Measurements from ENCODE around the gene UBE2D2.
"Not testable (repeated sequence)": the region's sequence is repeated elsewhere in the genome, so short reads cannot be mapped to it uniquely, and the experiment has no call there.

Gene UBE2D2

DNA sequence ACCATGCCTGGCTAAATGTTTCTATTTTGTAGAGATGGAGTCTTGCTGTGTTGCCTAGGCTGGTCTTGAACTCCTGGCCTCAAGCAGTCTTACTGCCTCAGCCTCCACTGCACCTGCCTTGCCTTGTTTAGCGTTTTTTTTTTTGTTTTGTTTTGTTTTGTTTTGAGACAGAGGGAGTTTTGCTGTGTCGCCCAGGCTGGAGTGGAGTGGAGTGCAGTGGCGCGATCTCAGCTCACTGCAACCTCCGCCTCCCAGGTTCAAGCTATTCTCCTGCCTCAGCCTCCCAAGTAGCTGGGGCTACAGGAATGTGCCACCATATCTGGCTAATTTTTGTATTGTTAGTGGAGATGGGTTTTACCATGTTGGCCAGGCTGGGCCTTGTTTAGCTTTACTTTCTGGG lies 27.0 kb downstream of the UBE2D2 start:
- peak in 1 of 2 experiments; percentile 14 for DNase-seq

DNA sequence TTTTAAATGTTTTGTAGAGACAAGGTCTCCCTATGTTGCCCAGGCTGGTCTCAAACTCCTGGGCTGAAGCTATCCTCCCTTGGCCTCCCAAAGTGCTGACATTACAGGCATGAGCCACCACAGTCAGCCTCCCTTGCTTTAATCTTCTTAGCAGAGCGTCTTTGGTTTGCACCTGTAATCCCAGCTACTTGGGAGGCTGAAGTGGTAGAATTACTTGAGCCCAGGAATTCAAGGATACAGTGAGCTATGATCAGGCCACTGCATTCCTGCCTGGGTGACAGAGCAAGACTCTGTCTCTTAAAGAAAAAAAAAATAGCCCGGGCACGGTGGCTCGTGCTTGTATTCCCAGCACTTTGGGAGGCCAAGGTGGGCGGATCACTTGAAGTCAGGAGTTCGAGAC lies 27.8 kb downstream of the UBE2D2 start:
- peak in 1 of 2 experiments; percentile 15 for DNase-seq

DNA sequence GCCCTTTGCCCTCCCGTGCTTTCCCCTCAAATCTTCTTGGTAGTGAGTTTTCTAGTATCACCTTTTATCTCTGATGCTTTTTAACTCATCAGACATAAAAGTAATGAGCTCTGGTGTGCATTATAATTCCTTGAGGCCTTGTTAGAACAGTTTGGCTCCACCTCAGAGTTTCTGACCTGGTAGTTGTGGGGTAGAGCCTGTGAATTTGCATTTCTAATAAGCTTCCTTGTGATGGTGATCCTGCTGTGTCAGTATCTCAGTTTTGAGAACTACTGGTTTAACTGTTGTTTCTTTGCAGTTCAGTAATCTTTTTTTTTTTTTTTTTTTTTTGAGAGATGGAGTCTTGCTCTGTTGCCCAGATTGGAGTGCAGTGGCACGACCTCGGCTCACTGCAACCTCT lies 31.1 kb downstream of the UBE2D2 start:
- no peak for DNase-seq

DNA sequence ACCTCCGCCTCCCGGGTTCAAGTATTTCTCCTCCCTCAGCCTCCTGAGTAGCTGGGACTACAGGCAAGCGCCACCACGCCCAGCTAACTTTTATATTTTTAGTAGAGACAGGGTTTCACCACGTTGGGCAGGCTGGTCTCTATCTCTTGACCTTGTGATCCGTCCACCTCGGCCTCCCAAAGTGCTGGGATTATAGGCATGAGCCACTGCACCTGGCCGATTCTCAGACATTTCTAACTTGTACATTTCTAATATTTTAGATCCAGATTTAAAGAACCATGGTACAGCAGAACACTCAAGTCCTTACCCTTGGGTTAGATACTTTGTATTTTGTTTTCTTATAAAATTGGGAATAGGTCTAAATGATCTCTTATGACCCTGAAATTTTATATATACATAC lies 31.9 kb downstream of the UBE2D2 start:
- not testable (repeated sequence) for DNase-seq

DNA sequence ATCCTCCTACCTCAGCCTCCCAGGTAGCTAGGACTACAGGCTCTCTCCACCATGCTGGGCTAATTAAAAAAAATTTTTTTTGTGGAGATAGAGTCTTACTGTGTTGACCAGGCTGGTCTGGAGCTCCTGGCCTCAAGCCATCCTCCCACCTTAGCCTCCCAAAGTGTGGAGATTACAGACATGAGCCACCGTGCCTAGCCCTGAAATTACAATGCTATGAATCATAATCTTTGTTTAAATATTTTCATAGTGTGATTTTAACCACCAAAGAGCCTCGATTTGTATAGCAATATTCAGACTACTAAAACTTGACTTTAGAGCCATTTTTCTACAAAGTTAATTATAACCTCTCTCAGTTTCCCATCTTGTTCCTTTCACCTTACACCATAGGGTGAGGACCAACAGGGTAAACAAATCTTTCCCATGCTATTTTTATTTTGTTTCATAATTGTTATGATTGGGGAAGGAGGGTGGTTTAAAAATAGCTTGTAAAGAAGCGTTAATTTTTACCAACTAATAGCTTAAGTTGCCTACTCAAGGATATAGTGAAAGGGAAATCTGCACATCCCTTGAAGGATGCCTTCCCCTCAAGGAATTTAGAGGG lies 32.7 kb downstream of the UBE2D2 start:
- no peak for DNase-seq

DNA sequence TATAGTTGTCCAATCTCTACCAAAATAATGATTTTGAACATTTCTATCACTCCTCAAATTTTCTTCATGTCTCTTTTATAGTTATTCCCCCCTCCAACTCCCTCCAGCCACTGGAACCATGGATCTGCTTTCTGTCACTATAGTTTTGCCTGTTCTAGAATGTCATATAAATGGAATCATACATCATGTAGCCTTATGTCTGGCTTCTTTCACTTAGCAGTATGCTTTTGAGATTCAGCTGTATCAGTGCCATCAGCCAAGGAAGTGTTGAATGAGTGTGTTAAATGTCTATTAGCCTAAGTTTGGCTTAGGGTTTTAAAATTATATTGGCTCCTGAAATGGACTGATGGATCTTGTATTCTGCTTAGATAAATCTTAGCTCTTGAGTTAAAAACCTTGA lies 36.0 kb downstream of the UBE2D2 start:
- DNase-seq, result no peak

DNA sequence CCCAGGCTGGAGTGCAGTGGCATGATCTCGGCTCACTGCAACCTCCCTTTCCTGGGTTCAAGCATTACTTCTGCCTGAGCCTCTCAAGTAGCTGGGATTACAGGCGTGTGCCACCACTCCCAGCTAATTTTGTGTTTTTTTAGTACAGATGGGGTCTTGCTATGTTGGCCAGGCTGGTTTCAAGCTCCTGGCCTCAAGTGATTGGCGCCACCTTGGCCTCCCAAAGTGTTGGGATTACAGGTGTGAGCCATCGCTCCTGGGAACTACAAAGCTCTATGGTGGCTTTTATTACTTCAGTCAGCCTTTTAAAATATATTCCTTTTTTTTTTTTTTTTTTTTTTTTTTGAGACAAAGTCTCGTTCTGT lies 37.4 kb downstream of the UBE2D2 start:
- not testable (repeated sequence) for DNase-seq

DNA sequence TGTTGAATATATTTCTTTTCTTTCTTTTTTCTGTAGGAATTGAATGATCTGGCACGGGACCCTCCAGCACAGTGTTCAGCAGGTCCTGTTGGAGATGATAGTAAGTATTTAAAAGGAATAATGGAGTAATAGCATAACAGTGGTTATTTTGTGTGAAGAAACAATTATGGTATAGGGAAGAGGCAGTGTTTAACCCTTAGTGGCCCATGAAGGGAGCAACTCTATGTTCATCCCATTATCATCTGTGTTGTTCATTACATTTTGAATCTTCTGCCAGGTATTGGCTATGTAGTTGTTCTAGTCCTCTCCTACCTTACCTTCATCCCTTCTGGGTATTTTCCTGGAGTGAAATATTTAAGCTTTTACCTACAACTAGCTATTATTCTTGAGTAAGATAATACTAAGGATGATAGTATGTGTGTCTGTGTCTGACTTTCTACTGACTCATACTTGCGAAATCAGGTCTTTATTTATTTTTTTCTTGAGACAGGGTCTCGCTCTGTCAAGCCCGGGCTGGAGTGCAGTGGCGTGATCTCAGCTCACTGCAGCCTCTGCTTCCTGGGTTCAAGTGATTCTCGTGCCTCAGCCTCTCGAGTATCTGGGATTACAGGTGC lies 39.3 kb downstream of the UBE2D2 start:
- no peak for DNase-seq

DNA sequence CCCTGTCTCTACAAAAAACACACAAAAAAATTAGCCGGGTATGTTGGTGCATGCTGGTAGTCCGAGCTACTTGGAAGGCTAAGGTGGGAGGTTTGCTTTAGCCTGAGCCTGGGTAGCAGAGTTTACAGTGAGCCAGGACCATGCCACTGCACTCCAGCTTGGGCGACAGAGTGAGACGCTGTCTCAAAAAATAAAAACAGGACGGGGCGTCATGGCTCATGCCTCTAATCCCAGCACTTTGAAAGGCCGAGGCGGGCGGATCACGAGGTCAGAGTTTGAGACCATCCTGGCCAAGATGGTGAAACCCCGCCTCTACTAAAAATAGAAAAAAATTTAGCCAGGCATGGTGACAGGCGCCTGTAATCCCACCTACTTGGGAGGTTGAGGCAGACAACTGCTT lies 40.3 kb downstream of the UBE2D2 start:
- no peak for DNase-seq

DNA sequence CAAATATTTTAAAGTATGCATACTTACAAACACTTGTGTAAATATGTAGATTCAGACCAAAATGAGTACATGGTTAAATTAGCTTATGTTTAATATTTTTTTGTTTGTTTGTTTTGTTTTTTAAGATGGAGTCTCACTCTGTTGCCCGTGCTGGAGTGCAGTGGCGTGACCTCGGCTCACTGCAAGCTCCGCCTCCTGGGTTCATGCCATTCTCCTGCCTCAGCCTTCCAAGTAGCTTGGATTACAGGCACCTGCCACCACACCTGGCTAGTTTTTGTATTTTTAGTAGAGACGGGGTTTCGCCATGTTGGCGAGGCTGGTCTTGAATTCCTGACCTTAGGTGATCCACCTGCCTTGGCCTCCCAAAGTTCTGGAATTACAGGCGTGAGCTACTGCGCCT lies 40.8 kb downstream of the UBE2D2 start:
- not testable (repeated sequence) for DNase-seq

DNA sequence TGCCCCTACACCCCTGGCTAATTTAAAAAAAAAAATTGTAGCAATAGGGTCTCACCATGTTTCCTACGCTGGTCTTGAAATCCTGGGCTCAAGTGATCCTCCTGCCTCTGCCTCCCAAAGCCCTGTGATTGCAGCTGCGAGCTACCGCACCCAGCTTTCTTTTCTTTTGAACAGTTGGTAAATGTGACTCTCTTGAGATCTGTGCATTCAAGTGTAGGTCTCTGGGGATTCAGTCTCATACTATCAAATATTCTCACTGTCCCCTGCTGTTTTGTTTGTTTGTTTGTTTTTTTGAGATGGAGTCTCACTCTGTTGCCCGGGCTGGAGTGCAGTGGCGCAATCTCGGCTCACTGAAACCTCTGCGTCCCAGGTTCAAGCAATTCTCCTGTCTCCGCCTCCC lies 44.7 kb downstream of the UBE2D2 start:
- DNase-seq, result no peak

DNA sequence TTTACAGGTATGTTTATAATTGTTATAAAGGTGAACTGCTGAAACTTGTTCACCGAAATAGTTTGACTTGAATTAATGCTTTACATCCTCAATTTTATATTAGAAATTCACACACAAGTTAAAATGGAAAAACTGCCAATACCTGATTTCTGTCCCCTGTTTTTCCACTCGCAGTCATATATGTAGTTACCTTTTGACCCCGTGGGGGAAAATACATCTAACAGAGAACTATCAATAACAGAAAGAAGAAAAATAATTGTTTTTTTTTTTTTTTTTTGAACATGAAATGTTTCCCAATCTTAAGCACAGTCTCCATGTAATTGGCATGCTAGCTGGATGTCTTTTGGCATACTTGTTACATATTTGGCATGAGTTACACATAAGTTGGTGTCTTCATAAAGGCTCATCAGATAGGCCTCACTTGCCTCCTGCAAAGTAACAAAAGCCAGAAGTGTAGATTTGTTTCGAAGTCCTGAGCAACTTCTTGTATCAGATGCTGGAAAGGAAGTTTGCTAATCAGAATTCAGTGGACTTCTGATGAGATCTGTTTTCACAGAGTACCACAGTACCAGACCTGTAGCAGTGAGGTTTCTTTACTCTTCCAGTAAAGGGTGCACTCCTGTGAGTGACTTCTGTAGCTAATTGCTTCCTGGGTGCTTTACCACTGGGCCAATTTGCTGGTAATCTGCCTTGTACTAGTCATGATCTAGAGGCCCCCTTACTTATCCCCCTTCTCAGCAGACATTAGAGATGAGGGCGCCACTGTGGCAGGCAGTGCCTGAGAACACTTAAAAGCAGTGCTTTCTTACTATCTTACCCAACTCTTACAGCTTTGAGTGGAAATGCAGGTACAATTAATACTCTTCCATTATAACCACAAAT lies 50.8 kb downstream of the UBE2D2 start:
- DNase-seq, result no peak

DNA sequence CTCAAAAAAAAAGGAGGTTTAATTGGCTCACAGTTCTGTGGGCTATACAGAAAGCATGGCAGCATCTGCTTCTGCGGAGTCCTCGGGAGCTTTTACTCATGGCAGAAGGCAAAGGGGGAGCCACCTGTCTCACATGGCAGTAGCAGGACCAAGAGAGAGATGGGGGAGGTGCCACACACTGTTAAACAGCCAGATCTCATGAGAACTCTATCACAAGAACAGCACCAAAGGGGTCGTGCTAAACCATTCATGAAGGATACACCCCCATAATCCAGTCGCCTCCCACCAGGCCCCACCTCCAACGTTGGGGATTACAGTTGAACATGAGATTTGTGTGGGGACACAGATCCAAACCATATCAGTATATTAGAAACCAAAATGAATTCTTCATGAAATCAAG lies 58.7 kb downstream of the UBE2D2 start:
- no peak for DNase-seq

DNA sequence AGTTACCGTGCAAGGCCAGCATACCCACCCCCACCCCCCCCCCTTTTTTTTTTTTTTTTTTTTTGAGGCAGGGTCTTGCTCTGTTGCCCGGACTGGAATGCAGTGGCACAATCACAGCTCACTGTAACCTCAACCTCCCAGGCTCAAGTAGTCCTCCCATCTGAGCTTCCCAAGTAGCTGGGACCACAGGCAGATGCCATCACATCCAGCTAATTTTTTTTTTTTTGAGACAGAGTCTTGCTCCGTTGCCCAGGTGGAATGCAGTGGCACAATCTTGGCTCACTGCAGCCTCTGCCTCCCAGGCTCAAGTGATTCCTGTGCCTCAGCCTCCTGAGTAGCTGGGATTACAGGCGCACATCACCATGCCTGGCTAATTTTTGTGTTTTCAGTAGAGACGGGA lies 64.3 kb downstream of the UBE2D2 start:
- DNase-seq, result not testable (repeated sequence)

DNA sequence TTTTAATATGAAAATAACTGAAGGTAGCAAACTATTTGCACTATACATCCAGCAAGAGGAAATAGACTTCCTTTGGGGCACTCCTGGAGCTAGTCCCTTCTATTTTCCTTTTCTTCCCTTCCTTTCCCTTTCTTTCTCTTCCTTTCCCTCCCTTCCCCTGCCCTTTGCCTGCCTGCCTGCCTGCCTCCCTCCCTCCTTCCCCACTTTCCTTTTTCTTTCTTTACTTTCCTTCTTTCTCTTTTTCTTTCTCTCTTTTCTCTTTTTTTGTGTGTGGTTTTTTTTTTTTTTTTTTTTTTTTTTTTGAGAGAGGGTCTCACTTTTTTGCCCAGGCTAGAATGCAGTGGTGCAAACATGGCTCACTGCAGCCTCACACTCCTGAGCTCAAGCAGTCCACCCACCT lies 69.7 kb downstream of the UBE2D2 start:
- no peak for DNase-seq

DNA sequence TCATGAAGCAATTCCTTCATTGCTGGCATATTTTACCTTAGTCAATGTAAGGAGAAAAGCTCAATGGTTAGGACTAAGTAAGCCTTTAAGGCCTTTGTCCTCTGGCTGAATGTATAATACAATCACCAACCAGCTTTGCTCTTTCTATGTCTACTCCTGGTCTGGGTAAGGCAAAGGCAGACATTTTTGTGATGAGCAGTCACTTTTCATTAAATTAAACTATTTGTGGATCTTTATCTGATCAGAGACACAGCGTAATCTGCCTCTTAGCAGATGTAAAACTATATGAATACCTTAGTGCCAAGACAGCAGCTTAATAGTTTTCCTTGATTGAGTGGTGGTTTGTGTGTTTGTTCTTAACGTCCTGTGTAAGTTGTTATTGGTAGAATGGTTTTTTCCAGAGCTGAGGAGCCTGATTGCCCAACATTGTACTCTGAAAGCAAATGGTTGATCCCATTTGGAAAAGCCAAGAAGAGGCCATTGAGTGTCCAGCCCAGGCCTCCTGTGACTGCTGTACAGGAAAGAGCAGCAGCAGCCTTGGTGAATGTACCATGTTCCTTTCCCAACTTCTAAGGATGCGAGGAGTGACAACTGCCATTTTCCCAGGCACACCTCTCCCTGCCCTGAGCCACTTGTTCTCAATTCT lies 70.5 kb downstream of the UBE2D2 start:
- DNase-seq, result no peak

DNA sequence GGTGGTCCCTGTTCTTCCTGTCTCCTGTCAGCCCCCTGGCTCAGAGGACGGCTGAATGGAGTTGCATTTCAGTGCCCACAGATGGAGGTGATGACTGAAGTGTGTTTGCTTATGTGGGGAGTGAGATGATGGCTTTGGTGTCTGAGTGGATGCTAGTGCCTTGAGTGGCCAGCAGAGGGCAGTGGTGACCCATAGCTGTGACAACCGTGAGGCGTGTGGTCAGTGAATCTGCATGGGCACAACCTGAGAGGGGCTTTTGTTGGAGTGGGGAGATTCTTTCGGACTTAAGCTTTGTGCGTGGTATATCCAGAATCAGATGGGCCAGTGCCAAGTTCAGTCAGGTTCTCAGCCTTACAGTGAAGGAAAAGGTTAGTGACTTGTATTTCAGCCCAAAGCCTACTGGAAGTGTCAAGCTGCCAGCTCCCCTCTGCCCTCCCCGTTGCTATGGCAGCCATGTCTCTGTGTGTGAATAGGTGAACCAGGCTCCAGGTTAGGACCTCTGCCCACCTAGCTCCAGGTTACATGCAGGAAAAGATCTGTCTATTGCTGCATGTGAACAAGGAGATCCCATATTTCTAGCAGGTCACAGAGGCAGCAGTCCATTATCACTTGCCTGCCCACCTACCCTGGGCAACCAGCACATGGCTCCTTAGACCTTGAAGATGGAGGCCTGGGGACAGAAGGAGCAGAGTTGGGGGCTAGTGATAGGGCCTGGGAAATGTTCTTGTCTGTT lies 72.3 kb downstream of the UBE2D2 start:
- DNase-seq, result peak; percentile 69 to 77

DNA sequence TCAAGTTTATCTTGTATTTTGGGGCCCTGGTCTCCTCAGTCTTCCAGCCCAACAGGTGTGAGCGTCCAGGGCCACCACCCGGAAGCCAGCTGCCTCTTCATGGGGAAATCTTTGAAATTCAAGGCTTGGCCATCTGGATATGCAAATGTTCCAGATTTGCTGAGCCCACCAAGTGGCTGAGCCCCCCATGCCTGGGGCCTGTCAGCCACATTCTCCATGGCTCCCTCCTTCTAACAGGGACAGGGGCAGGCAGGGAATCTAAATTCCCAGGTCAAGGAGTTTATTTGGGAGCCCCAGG lies 72.8 kb downstream of the UBE2D2 start:
- no peak for DNase-seq

DNA sequence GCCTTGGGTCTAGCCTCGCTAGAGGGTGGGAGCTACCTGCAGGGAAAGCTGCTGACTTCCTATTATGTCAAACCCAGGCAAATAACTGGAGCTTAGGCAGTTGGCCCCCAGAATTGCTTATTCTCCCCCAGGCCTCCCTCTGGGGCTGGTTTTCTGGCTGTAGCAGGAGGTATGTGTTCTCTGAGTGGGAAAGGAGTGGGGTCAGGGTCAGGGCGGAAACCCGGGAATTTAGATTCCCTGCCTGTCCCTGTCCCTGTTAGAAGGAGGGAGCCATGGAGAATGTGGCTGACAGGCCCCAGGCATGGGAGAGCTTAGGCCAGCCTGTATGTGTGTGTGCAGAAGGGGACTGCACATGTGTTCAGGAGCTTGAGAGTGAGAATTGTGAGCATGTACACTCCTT lies 73.4 kb downstream of the UBE2D2 start:
- DNase-seq, result no peak

DNA sequence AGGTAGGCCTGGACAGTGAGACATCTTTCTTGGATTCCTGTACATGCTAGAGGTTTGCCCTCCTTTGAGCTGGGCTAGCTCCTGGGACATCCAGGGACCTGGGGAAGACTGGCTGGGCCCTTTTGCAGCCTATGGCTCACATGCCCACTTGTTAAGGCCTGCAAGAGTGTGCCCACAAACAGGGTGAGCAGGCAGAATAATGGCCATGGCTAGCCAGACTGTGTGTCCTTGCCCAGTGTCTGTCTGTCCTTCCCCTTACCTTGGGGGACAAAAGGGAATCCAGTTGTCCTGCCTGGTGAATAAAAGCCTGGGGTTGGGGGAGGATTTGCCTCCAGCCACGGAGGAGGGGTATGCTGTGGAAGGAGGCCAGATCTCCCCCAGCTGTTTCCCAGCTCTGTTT lies 74.1 kb downstream of the UBE2D2 start:
- DNase-seq, result no peak

DNA sequence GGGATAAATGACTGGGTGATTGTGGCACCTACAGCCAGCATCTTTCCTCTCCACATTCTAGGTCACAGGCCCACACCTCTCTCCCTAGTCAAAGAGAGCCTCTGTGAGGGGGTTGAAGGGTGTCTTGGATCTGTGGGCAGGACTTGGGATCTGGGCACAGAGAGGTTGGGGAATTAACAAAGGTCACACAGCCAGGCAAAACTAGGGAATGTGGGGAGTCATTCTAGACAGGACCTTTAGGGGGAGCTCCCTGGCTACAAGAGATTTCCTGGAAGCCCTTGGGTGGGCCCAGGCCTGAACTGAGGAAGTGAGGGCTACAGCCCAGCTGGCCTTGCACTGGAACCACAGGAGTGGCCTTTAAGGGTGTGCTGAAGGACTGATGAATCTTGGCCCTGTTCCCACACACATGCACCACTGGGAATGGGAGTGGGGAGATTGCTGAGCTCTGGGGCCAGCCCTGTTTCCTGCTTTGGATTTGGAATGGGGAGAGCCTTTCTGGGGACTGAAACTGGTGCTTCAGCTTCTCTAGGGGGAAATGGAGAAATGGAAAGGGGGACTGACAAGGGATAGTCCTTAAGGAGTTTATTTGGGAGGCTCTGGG lies 74.6 kb downstream of the UBE2D2 start:
- DNase-seq, result peak; percentile 31

DNA sequence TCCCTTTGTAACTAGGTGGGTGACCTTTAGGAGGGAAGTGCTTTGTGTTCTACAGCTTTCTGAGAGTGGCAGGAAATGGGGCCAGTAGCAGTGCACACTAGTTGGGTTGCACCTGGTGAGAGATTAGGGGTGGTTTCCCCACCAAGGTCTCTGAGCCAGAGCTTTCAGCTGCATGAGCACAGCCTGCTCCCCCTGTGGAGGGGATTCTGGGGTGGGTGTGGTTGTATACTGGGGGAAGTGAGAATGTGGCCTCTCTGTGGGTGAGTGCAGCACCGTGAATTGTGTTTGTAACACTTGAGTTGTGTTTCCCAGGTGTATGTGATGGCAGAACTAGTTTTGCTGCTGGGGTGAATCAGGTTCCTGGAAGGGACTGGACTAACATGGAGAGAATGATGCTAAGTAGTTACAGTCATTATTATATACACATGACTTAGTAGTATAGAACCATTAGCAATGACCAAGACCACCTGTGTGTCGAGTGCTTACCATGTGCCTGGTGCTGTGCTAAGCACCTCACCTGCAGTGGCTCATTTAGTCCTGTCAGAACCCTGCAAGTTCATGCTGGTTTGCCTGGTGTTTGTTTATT lies 75.2 kb downstream of the UBE2D2 start:
- peak; percentile 67 to 73 for DNase-seq

Data from activated T-cell treated with anti-CD3 and anti-CD28 coated beads, Interleukin-2, amount 50 U/mL, for 48 hours (primary cell).